ENCODE results near the gene TSEN15. TPM values are rescaled to one million over a fixed set of nuclear protein-coding genes. Genes with fewer than 3 reads are reported as not detected.

TSEN15 gene
- total and polyA plus RNA-seq, 10 of the 15 experiments (the other 5 are each of a cell fraction or from before 2014, with no cell fraction given), result 21.1 to 136 (median 70.2) TPM

DNA sequence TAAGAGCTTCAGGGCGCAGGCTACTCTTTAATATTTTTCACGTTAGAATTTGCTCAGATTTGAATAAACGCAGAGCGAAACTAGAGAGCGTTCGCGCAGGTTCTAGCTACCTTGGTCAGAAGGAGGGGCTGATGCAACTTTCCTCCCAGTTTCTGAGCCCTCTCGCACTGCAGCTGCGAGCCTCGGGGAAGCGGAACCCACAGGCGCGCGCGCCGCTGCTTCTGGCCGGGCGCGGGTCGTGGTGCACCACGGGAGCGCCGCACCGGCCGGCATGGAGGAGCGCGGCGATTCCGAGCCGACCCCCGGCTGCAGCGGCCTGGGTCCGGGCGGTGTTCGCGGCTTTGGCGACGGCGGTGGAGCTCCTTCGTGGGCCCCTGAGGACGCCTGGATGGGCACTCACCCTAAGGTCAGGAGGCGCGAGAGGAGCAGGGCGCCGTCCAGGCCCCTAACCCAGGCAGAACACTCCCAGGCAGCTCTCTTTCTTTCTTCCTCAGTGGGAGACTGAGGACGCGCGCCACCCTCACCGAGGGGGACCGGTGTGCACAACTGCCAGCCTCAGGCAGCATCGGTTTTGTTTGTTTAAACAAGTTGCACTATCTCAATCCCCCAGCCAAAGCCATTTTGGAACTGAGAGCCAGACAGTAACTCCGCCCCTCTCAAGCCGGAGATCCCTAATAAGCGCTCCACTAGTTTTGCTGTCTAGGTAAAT is at the start of gene TSEN15 (continued):
- TF ChIP-seq, protein P1, sequence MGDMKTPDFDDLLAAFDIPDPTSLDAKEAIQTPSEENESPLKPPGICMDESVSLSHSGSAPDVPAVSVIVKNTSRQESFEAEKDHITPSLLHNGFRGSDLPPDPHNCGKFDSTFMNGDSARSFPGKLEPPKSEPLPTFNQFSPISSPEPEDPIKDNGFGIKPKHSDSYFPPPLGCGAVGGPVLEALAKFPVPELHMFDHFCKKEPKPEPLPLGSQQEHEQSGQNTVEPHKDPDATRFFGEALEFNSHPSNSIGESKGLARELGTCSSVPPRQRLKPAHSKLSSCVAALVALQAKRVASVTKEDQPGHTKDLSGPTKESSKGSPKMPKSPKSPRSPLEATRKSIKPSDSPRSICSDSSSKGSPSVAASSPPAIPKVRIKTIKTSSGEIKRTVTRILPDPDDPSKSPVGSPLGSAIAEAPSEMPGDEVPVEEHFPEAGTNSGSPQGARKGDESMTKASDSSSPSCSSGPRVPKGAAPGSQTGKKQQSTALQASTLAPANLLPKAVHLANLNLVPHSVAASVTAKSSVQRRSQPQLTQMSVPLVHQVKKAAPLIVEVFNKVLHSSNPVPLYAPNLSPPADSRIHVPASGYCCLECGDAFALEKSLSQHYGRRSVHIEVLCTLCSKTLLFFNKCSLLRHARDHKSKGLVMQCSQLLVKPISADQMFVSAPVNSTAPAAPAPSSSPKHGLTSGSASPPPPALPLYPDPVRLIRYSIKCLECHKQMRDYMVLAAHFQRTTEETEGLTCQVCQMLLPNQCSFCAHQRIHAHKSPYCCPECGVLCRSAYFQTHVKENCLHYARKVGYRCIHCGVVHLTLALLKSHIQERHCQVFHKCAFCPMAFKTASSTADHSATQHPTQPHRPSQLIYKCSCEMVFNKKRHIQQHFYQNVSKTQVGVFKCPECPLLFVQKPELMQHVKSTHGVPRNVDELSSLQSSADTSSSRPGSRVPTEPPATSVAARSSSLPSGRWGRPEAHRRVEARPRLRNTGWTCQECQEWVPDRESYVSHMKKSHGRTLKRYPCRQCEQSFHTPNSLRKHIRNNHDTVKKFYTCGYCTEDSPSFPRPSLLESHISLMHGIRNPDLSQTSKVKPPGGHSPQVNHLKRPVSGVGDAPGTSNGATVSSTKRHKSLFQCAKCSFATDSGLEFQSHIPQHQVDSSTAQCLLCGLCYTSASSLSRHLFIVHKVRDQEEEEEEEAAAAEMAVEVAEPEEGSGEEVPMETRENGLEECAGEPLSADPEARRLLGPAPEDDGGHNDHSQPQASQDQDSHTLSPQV (IDR thresholded peaks at IDR 0.05), result peak; percentile 72
- TF ChIP-seq, protein P2, sequence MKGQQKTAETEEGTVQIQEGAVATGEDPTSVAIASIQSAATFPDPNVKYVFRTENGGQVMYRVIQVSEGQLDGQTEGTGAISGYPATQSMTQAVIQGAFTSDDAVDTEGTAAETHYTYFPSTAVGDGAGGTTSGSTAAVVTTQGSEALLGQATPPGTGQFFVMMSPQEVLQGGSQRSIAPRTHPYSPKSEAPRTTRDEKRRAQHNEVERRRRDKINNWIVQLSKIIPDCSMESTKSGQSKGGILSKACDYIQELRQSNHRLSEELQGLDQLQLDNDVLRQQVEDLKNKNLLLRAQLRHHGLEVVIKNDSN (IDR thresholded peaks at IDR 0.05; ENCODE audit: borderline replicate concordance, extremely low read length, insufficient read depth, low read depth, low read length), result peak; percentile 15
- TF ChIP-seq, protein P3, sequence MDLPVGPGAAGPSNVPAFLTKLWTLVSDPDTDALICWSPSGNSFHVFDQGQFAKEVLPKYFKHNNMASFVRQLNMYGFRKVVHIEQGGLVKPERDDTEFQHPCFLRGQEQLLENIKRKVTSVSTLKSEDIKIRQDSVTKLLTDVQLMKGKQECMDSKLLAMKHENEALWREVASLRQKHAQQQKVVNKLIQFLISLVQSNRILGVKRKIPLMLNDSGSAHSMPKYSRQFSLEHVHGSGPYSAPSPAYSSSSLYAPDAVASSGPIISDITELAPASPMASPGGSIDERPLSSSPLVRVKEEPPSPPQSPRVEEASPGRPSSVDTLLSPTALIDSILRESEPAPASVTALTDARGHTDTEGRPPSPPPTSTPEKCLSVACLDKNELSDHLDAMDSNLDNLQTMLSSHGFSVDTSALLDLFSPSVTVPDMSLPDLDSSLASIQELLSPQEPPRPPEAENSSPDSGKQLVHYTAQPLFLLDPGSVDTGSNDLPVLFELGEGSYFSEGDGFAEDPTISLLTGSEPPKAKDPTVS (IDR thresholded peaks at IDR 0.05; ENCODE audit: low read depth, low read length), result peak; percentile 79; the same call in 1 of the 2 replicates
- TF ChIP-seq EP300 (IDR thresholded peaks at IDR 0.05; ENCODE audit: borderline replicate concordance in 1 of 2, control insufficient read depth in 1 of 2, low read depth in 2 of 2, low read length in 2 of 2), result no peak
- TF ChIP-seq ZNF217 (IDR thresholded peaks at IDR 0.05), result peak; percentile 51; the same call in 1 of the 2 replicates
- TF ChIP-seq WRNIP1 (IDR thresholded peaks at IDR 0.05; ENCODE audit: borderline replicate concordance, low read depth, low read length), result 0 out of 2 replicates have a peak, but pooled peaks have one; percentile 51
- TF ChIP-seq, protein P4, sequence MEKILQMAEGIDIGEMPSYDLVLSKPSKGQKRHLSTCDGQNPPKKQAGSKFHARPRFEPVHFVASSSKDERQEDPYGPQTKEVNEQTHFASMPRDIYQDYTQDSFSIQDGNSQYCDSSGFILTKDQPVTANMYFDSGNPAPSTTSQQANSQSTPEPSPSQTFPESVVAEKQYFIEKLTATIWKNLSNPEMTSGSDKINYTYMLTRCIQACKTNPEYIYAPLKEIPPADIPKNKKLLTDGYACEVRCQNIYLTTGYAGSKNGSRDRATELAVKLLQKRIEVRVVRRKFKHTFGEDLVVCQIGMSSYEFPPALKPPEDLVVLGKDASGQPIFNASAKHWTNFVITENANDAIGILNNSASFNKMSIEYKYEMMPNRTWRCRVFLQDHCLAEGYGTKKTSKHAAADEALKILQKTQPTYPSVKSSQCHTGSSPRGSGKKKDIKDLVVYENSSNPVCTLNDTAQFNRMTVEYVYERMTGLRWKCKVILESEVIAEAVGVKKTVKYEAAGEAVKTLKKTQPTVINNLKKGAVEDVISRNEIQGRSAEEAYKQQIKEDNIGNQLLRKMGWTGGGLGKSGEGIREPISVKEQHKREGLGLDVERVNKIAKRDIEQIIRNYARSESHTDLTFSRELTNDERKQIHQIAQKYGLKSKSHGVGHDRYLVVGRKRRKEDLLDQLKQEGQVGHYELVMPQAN (conservative IDR thresholded peaks at IDR 0.05), result peak; percentile 95
- TF ChIP-seq SMARCA5 (IDR thresholded peaks at IDR 0.05), result peak; percentile 97
